SK-N-SH (cell line): Measurements from ENCODE around the gene IL2RA.

Source experiments
- CTCF ChIP-seq: fragments of 200-600 bp; sonication (generic); IDR thresholded peaks from 2 replicates; pipeline ENCODE4 v1.6.1; 2017; ENCODE audit warnings: antibody characterized with exemption, mild to moderate bottlenecking, moderate library complexity
- FOXM1 ChIP-seq: IDR thresholded peaks from 2 replicates; pipeline ENCODE4 v1.4.0; 2012; ENCODE audit warnings: low read depth, mild to moderate bottlenecking
- TF ChIP-seq, protein P1 (sequence below): fragments of 150-350 bp; IDR thresholded peaks from 2 replicates; pipeline ENCODE4 v1.6.1; 2016; ENCODE audit warnings: mild to moderate bottlenecking, low read depth, low read length
- TF ChIP-seq, protein P2 (sequence below): IDR thresholded peaks from 2 replicates; pipeline ENCODE4 v1.4.0; 2012; ENCODE audit warnings: low read depth
- TF ChIP-seq, protein P3 (sequence below): IDR thresholded peaks from 2 replicates; pipeline ENCODE4; 2012

GRCh38 chr10:6065406-6065805 lies 3.2 kb upstream of the IL2RA start:
- TF ChIP-seq, protein P1, sequence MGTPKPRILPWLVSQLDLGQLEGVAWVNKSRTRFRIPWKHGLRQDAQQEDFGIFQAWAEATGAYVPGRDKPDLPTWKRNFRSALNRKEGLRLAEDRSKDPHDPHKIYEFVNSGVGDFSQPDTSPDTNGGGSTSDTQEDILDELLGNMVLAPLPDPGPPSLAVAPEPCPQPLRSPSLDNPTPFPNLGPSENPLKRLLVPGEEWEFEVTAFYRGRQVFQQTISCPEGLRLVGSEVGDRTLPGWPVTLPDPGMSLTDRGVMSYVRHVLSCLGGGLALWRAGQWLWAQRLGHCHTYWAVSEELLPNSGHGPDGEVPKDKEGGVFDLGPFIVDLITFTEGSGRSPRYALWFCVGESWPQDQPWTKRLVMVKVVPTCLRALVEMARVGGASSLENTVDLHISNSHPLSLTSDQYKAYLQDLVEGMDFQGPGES, result no peak
- TF ChIP-seq CTCF (no peak), FOXM1 (no peak)
- TF ChIP-seq, protein P2, sequence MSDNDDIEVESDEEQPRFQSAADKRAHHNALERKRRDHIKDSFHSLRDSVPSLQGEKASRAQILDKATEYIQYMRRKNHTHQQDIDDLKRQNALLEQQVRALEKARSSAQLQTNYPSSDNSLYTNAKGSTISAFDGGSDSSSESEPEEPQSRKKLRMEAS, result no peak
- TF ChIP-seq, protein P3, sequence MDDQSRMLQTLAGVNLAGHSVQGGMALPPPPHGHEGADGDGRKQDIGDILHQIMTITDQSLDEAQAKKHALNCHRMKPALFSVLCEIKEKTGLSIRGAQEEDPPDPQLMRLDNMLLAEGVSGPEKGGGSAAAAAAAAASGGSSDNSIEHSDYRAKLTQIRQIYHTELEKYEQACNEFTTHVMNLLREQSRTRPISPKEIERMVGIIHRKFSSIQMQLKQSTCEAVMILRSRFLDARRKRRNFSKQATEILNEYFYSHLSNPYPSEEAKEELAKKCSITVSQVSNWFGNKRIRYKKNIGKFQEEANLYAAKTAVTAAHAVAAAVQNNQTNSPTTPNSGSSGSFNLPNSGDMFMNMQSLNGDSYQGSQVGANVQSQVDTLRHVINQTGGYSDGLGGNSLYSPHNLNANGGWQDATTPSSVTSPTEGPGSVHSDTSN, result no peak
